ENCODE results near the gene IFT81.

IFT81 gene

GRCh38 chr12:110176745-110177144, 52.6 kb downstream of the IFT81 start:
- Histone ChIP-seq H3K27ac (ENCODE audit: low read length) (no peak overlapping the region), H3K36me3 (replicated peaks; ENCODE audit: low read depth, low read length) (no peaks in the 10 kb centered on the region), H3K79me2 (ENCODE audit: low read length) (no peaks in the 10 kb centered on the region), H2AFZ (ENCODE audit: low read depth, low read length) (no peak overlapping the region), H3K4me1 (ENCODE audit: low read length) (peaks cover 4% of the 10 kb centered on the region; the same call in 1 of the 2 replicates), H3K4me2 (ENCODE audit: low read length) (no peak overlapping the region), H3K9ac (ENCODE audit: low read length) (no peak overlapping the region), H3K4me3 (ENCODE audit: low read length) (no peak overlapping the region), H4K20me1 (ENCODE audit: insufficient read depth, low read length) (no peaks in the 10 kb centered on the region), H3K9me3 (ENCODE audit: insufficient read depth, low read length) (no peaks in the 10 kb centered on the region), H3K27me3 (ENCODE audit: low read depth, low read length) (no peaks in the 10 kb centered on the region)
- TF ChIP-seq CTCF (IDR thresholded peaks at IDR 0.05; ENCODE audit: low read depth, low read length) = no peak
- no peak for TF ChIP-seq EZH2phosphoT487 (IDR thresholded peaks at IDR 0.05; ENCODE audit: low read depth)

GRCh38 chr12:110179291-110179690, 55.1 kb downstream of the IFT81 start:
- Histone ChIP-seq H3K4me3 (ENCODE audit: low read length) (no peak overlapping the region), H4K20me1 (ENCODE audit: insufficient read depth, low read length) (no peaks in the 10 kb centered on the region), H3K9ac (ENCODE audit: low read length) (no peak overlapping the region), H3K27me3 (ENCODE audit: low read depth, low read length) (no peaks in the 10 kb centered on the region), H3K27ac (ENCODE audit: low read length) (no peak overlapping the region), H3K36me3 (replicated peaks; ENCODE audit: low read depth, low read length) (no peaks in the 10 kb centered on the region), H3K9me3 (ENCODE audit: insufficient read depth, low read length) (no peaks in the 10 kb centered on the region), H3K4me2 (ENCODE audit: low read length) (no peak overlapping the region), H2AFZ (ENCODE audit: low read depth, low read length) (no peak overlapping the region), H3K4me1 (ENCODE audit: low read length) (peaks cover 4% of the 10 kb centered on the region; the same call in 1 of the 2 replicates), H3K79me2 (ENCODE audit: low read length) (no peaks in the 10 kb centered on the region)
- TF ChIP-seq EZH2phosphoT487 (IDR thresholded peaks at IDR 0.05; ENCODE audit: low read depth) (no peak), CTCF (IDR thresholded peaks at IDR 0.05; ENCODE audit: low read depth, low read length) (no peak)

GRCh38 chr12:110180591-110181005, 56.4 kb downstream of the IFT81 start:
- Histone ChIP-seq H3K4me1 (ENCODE audit: low read length) (peaks cover 4% of the 10 kb centered on the region; the same call in 1 of the 2 replicates), H4K20me1 (ENCODE audit: insufficient read depth, low read length) (no peaks in the 10 kb centered on the region), H3K36me3 (replicated peaks; ENCODE audit: low read depth, low read length) (no peaks in the 10 kb centered on the region), H3K27me3 (ENCODE audit: low read depth, low read length) (no peaks in the 10 kb centered on the region), H2AFZ (ENCODE audit: low read depth, low read length) (no peak overlapping the region), H3K4me2 (ENCODE audit: low read length) (no peak overlapping the region), H3K4me3 (ENCODE audit: low read length) (no peak overlapping the region), H3K27ac (ENCODE audit: low read length) (no peak overlapping the region), H3K9ac (ENCODE audit: low read length) (no peak overlapping the region), H3K79me2 (ENCODE audit: low read length) (no peaks in the 10 kb centered on the region), H3K9me3 (ENCODE audit: insufficient read depth, low read length) (no peaks in the 10 kb centered on the region)
- no peak for TF ChIP-seq EZH2phosphoT487 (IDR thresholded peaks at IDR 0.05; ENCODE audit: low read depth)
- TF ChIP-seq CTCF (IDR thresholded peaks at IDR 0.05; ENCODE audit: low read depth, low read length) = no peak

- Histone ChIP-seq H3K9ac (ENCODE audit: low read length) (no peak overlapping the region), H3K27ac (ENCODE audit: low read length) (no peak overlapping the region), H3K79me2 (ENCODE audit: low read length) (no peaks in the 10 kb centered on the region), H2AFZ (ENCODE audit: low read depth, low read length) (no peak overlapping the region), H3K4me2 (ENCODE audit: low read length) (no peak overlapping the region), H3K4me3 (ENCODE audit: low read length) (no peak overlapping the region), H4K20me1 (ENCODE audit: insufficient read depth, low read length) (no peaks in the 10 kb centered on the region), H3K9me3 (ENCODE audit: insufficient read depth, low read length) (no peaks in the 10 kb centered on the region), H3K4me1 (ENCODE audit: low read length) (peaks cover 4% of the 10 kb centered on the region; the same call in 1 of the 2 replicates), H3K36me3 (replicated peaks; ENCODE audit: low read depth, low read length) (no peaks in the 10 kb centered on the region), H3K27me3 (ENCODE audit: low read depth, low read length) (no peaks in the 10 kb centered on the region)
- TF ChIP-seq EZH2phosphoT487 (IDR thresholded peaks at IDR 0.05; ENCODE audit: low read depth) (no peak), CTCF (IDR thresholded peaks at IDR 0.05; ENCODE audit: low read depth, low read length) (no peak)
Measured at GRCh38 chr12:110182281-110182680, 58.1 kb downstream of the IFT81 start.
